Spleen (tissue), 7 donors: ENCODE measurements around the gene ABCA7.

ENCODE experiments used
- CTCF ChIP-seq, 11 experiments: fragments of 200-600 bp in 7 of 11; fragments of 450-650 bp in 4 of 11; sonication (generic) in 4 of 11; IDR thresholded peaks in 8 of 11; conservative IDR thresholded peaks in 3 of 11; 1 replicate in 7 of 11; 2 replicates in 4 of 11; pipeline versions ENCODE4 v1.4.0 to v1.8.0; 2016 to 2021; ENCODE audit warnings: antibody characterized with exemption in 11 of 11, inconsistent platforms in 4 of 11, mild to moderate bottlenecking in 1 of 11
- POLR2A ChIP-seq, 3 donors: fragments of 450-650 bp; IDR thresholded peaks; one replicate each; pipeline ENCODE4 v1.5.1; 2017; ENCODE audit warnings: antibody characterized with exemption in 3 of 3, mild to moderate bottlenecking in 1 of 3
- POLR2AphosphoS5 ChIP-seq, 3 donors: sonication (generic); formaldehyde crosslinking; IDR thresholded peaks; one replicate each; pipeline ENCODE4 v1.5.1; 2017; ENCODE audit warnings: antibody characterized with exemption in 3 of 3
- donor health status: DM: no; HTN: no; CAD: no; lungs with moderate emphysema.
- donor health status: DM: no; HTN: no; CAD: no.
- donor health status: DM: no; HTN: no; CAD: no.

- TF ChIP-seq CTCF (IDR thresholded peaks at IDR 0.05 in 8 of 11, conservative IDR thresholded peaks at IDR 0.05 in 3 of 11), result peak; percentile 78 to 96 (median 91)
- TF ChIP-seq POLR2A (IDR thresholded peaks at IDR 0.05), result no peak
- TF ChIP-seq POLR2AphosphoS5 (IDR thresholded peaks at IDR 0.05), result peak in 2 of 3 donors; percentile 33 to 69
Measured at GRCh38 chr19:1001538-1002166, 38.3 kb upstream of the ABCA7 start.
